SW 1271 (cell line): ENCODE measurements around the gene SAP30BP.

ENCODE experiments used
- DNase-seq, 2 experiments: peaks; one replicate each; lab custom pipeline; 2025; lab: John Stamatoyannopoulos, UW

SAP30BP gene

DNA sequence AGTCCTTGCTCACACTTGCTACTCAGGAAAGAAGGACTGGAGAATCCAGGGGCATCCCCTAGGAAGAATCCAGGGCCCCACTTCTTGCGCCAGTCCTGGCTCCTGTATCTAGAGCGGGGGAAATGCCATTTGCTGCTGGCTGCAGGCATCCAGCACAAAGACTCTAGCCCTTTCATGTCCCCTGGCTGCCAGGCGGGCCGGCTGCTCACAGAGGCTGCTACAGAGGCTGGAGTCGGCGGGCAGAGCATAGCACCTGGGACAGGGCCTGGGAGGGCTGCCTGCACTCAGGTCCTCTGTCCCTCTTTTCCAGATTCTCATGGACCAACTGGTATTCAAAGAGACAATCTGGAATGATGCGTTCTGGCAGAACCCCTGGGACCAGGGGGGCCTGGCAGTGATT is 20.1 kb upstream of the SAP30BP start:
- DNase-seq: no peak

DNA sequence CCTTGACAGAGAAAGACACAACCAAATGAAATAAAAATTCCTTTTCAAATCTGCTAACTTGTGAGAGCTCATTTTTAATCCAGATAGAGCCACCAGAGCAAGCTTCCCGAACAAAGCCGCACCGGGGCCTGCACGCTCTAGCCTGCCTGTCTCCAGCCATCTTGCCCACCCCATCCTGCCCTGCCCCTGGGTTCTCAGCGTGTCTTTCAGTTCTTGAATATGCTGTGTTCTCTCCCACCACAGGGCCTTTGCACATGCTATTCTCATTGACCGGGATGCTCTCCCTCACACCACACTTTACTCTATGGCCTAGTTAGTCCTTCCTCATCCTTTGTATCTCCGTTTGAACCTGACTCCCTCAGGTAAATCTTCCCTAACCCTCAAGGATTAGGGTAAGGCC is 19.2 kb upstream of the SAP30BP start:
- no peak for DNase-seq

DNA sequence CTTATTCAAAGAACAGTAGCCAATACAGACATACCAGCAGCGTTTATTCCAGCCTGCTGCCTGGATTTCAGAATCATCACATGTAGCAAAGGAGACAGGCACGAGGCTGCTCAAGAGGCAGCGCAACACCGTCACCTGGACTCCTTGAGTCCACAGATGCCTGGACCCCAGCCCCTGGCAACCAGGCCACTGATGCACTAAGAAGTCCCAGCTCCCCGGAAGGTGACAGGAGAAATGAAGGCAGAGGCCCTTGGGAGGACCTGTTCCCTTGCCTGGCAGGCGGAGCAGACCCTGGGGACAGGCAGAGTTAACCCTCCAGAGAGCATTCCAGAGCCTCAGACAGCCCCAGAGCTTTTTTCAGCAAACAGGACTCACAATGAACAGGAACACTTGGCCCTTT is 17.5 kb upstream of the SAP30BP start:
- no peak for DNase-seq

DNA sequence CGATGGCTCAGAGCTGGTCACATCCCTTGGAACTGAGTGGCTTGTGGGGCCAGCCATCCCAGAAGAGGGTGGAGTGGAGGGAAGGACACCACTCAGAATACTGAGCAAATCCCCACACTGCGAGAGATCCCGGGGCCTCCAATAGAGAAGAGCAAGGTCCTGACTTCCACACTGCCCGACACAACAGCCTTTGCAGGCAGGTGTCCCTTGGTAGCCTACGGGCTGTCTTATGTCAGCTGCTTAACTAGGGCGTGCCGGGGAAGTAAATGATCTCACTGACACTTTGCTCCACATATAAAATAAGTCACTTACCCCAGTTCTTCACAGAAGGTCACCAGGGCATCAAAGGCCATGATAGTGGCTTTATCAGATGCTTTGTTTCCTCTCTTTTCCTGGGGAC is 16.3 kb upstream of the SAP30BP start:
- DNase-seq: no peak

DNA sequence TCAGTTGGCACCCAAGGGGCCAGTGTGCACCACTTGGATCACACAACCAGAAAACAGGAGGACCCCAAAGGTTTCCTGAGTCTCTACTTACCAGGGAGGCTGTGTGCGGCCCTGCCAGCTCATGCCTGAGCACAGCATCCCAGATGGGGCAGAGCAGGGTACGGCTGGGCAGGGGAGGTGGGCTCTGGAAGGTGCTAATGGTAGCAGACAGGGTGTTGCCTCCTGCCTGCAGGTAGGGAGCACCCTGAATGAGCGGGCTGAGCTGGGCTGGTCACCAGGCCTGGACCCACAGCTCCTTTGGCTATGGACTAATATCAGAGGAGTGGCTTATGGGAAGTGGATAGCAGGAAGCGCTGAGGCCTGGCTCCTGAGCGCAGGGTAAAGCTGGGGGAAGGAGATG is 14.8 kb upstream of the SAP30BP start:
- DNase-seq: no peak

DNA sequence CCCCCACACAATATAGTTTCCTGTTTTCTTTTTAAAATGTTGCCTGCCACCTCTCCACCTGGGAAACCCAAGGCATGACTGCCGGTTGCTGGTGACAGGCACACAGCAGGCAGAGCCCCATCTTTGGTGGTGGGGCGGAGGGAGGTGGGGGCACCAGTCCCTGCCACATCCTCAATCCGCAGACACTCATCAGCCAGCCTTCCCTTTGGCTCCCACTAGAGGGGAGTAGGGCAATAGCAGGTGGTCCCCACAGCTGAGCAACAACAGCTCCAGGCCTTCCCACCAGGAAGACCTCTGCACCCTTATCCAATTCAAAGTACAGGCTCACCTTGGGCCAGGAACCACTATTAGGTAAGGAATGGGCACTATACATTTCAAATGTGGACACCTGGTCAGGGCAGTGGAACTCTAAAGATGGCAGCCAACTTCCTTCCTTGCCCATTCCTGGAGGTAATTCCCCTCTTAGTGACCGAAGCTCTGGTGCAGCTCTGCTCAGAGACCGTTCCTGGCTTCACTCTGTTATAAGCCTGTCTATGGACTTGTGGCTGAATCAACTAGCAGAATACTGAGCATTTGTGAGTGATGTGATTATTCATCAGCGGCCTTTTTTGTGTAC is 14.1 kb upstream of the SAP30BP start:
- DNase-seq: no peak

DNA sequence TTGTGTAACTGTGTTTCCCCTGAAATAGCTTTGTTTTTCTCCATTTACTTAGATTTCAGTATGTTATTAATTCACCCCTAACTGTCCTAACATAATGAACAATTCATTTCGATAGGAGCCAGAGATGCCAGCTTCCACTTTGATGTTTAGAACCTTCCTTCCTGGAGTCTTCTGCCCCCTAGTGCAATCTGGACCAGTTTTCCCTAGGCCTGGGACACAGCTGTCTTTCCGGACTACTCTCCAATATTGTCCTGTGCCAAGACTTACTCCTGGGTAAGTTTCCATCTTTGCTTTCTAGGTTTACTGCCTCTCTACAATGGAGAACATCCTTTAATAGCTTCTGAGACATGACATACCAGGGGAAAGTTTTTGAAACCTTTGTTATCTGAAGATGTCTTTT is 13.0 kb upstream of the SAP30BP start:
- no peak for DNase-seq

DNA sequence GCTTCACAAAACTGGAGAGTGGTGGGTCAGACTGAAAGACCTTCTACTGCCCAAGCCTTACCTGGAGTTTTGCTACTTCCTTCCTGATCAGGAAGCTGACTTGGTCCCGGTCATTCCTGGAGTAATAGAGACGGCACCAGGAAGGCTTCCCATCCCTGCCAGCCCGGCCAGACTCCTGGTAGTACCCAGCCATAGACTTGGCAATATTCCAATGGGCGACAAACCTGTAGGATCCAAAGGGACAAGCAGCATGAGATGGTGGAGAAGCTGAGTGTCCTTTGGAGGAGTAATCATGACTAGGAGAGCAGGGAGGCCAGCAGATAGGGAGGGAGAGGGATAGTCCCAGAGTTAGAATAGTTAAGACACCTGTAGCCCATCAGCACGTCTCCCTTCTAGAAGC is 8.9 kb upstream of the SAP30BP start:
- DNase-seq: no peak

DNA sequence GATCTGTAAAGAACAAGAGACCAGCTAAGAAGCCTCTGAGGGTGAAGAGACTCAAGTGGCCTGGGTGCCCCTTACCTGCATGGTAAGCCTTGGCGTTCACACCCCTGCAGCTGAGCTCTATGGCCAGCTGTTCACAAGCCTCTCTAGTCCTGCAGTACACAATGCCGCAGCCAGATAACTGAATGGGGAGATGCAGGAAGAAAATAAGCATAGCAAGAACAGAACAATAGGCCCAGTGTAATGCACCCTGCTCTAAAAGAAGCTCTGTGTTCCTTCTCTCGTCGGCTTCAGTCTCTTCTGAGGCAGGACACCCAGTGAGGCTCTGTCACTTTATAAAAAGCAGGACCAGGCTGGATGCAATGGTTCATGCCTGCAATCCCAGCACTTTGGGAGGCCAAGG is 5.6 kb upstream of the SAP30BP start:
- no peak for DNase-seq

DNA sequence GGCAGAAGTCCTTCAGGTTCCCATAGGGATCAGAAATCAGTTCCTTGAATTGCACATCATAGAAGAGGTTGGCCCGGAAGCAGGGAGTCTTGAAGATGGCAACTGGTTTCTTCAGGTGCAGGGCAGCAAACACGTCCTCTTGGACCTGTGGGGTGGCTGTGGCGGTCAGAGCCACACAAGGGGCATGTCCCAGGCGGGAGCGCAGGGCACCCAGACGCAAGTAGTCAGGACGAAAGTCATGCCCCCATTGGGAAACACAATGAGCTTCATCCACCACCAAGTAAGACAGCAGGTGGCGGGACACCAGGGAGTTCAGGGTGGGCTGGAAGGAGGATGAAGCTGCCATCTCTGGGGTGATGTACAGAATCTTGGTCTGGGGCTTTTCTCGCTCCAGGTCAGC is 4.6 kb upstream of the SAP30BP start:
- no peak for DNase-seq

DNA sequence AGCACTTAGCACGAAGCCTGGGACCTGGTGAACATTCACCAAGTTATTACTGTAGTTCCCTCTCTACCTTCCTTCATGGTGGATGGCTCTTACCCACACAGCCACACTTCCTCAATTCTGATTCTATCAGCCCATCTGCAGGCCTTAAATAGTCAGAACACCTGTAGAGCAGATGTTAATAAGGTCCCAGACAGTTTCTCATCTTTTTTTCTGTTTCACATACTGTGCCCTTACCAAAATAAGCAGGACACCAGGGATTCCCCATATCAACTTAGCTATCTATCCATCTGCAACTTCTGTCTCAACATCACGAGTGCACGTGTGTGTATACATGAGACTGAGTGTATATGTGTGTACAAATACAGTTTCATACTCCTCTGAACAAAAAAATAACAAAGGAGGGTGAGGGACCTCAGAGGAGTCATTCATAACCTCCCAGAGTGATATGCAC is 3.0 kb upstream of the SAP30BP start:
- no peak for DNase-seq

DNA sequence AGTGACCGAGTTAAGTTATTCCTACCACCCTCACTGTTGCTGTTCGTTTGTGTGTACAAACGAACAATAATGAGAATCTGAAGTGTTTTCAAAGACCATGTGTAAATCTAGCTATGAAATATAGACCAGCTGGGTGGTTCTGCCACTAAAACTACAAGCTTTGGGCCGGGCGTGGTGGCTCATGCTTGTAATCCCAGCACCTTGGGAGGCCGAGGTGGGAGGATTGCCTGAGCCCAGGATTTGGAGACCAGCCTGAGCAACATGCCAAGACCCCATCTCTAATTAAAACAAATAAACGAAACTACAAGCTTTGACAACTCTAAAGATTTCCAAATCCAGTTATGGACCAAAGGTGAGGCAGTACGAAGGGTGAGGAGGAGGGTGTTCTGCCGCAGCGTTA is 1.2 kb upstream of the SAP30BP start:
- DNase-seq: no peak

DNA sequence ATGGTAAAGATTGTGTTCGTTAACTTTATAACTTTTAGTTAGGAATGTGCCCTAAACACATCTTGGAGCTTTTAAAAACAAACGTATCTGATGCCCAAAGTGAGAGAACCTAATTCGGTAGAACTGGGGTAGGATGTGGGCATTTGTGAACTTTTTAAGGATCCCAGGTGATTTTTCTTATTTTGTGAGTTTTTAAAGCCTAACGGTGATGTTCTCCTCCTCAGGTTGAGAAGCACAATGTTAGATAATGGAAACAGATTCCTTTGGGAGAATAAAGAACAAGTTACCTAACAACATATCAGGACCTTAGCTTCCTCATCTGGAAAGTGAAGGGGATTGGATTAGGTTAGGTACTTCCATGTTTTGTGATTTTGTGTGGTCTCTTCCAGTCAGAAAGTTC is 687 bp downstream of the SAP30BP start:
- no peak for DNase-seq

DNA sequence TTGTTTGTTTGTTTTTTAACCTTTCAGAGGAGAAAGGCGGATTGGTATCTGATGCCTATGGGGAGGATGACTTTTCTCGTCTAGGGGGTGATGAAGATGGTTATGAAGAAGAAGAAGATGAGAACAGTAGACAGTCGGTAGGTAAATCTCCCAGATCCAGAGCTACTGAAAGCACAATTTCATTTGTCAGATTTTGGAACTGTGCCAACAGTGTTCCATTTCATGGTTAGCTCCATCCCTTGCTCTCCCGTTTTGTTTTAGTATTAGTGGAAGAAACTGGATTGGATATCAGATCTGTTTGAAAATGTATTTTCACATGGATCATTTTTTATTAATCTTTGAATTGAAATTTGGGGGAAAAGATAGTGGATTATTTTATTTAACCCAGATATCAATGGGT is 1.4 kb downstream of the SAP30BP start:
- no peak for DNase-seq

DNA sequence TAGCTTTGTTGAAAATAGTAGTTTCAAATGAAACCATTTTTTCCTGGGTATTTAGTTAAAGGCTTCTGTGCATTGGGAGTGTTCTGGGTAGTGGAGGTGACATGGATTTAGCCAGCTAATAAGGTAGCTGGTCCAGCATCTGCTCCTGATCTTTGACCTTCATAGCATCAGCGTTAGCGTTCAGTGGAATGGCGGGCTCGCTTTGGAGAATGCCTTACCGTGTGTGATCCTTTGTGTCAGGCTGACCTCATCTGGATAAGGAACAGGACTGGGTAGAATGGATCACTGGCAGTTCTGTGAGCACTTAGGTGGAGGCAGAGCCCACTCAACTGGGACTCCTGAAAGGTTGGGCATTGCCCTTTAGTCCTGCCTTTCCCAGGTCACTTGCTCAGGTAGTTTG is 3.7 kb downstream of the SAP30BP start:
- no peak for DNase-seq

DNA sequence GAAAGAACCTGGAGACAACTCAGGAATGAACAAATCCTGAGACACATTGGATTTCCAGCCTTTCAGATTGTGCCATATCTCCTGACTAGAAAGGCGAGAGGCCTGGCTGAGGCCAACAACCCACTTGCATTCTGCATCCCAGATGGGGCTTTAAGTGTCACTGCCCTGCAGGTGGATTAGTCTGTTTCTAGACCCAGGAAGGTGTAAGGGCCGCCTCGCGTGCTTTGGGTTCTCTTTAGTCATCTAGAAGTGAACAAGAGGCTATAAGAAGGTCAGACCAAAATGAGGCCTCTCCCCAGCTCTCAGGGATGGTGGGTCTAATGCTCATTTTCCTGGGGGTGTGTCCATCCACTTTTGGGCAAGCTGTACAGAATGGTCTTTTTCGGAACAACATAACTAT is 4.9 kb downstream of the SAP30BP start:
- DNase-seq: no peak

DNA sequence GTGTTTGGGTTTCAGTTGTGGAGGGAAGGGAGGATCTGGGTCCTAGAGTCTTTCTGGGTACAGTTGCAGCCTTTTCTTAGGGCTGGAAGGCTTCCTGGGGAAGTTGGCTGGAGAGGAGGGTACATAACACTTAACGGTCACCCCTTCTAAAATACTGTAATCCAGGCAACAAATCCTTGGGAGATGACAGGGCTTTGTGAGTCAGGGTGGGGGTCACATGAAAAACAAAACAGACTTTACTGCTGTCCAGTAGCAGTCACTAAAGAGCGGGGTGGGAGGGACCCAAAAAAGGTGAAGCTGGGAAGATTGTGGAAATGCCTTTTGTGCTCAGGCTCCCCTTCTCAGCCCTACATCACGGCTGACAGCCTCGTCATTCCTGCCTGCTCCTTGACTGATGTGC is 6.3 kb downstream of the SAP30BP start:
- no peak for DNase-seq

DNA sequence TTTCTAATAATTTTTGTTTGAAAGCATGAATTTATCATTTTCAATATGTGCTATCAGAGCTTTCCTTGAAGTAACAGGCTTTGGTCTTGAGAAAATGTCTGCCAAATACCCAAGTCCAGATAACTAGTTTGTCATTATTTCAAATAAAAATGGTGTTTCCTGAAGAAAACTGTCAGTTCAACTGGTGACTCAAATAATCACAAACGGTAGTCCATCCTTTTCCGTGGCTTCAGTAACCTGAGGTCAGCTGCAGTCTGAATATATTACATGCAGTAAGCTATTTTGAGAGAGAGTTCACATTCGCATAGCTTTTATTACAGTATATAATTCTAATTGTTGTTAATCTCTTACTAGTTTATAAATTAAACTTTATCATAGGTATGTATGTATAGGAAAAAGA is 9.3 kb downstream of the SAP30BP start:
- no peak for DNase-seq

DNA sequence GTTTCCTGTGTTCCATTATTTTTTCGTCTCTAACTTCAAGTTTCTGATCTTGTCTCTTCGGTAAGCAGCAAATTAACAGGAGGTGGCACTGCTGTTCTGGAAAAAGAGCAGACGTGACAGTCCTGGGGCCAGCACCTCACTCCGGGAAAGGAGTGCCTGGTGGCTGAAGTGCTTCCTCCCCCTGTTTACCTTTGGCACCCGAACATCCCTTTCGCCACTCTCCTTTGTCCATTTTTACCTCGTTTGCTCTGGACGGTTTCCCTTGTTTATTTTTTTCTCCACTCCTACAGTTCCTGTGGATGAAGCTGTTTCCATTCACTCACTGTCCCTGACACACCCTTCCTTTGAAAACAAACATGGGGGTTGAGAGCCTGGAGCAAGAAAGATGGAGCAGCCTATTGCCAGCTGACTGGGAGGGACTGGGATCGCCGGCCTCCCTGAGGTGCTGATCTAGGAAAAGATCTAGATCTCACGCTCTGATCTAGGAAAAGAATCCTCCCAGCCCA is 12.6 kb downstream of the SAP30BP start:
- peak in 1 of 2 experiments; percentile 55 for DNase-seq

DNA sequence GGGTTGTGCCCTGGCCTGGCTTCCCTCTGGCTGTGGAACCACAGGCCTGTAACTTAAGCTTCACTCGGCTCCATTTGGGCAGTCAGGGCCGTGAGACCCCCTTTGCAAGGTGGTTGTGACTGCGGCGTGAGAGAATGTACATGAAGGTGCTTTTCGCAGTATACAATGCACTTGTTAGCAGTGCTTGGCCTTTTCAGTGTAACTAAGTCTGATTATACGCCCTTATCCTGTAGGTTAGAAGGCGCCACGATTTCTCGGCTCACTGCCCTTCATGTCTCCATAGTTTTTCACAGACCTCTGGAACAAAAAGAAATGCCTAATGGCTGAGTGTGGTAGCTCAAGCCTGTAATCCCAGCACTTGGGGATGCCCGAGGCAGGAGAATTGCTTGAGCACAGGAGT is 13.3 kb downstream of the SAP30BP start:
- no peak for DNase-seq

DNA sequence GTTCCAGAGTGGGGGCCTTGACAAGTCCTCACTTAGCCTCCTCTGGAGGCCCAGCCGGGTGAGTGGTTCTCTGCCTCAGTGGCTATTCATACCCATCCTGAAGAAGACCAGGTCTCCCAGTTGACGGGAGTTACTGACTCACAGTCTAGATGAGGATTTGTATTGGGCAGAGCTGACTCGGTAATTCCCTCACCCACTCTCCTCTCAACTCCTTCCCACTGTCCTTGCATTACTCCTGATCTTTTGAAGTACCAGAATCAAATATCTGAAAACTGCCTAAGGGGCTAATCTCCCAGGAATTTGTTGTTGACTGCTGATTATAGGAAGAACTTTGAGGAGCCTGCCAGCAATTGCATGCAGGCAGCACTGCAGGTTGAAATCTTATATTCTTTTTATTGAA is 14.2 kb downstream of the SAP30BP start:
- no peak for DNase-seq

DNA sequence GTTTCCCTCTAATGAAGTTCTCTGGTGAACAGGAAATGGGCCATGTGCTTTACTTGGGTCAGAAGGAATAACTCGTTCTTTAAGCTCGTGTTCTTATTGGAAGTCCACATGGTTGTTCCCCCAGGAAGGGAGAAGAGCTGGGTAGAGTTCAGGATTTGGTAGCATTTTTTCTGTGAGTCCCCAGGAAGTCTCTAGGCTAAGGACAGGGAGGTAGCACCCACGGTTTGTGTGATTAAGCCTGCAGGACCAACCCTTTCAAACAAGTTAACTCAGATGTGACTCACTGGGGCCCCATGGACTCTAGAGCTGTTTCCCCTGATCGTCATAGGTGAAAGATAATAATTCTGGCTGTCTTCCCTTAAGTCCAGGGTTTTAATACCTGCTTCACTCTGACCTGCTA is 16.4 kb downstream of the SAP30BP start:
- peak in 1 of 2 experiments; percentile 57 for DNase-seq

DNA sequence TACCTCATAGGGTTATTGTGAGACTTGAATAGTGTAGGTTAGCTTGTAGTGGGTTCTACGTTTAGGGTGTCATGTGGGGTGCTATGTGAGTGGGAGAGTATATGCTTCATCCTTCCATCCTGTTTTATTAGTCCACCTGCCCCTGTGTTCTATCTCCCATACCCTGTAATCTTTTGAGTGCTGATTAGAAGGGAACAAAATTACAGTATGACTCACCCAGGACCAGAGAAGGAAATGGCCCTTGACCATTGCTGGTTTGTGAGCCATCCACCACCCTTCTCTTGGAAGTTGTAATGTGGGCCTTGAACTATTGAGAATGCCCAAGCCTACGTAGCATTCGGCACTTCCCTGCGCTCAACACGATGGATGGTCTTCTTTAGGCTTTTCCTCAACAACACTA is 17.1 kb downstream of the SAP30BP start:
- DNase-seq: no peak

DNA sequence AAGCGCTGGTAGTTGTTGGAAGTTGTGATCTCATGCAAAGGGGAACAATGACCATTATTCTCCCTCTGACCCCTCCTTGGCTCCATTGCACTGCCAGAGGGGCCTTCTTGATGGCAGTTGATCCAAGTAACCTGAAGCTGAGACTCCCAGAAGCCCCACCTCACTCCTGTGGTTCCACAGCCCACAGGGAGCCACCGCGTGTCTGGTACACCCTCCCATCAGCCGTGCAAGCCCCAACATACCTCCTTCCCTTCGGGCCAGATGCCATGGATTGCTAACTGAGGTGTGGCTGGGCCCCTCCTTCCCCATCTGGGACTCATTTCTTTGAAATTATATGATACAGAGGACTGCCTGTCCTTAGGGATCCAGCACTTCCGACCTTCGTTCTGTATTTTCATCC is 17.8 kb downstream of the SAP30BP start:
- DNase-seq: no peak

DNA sequence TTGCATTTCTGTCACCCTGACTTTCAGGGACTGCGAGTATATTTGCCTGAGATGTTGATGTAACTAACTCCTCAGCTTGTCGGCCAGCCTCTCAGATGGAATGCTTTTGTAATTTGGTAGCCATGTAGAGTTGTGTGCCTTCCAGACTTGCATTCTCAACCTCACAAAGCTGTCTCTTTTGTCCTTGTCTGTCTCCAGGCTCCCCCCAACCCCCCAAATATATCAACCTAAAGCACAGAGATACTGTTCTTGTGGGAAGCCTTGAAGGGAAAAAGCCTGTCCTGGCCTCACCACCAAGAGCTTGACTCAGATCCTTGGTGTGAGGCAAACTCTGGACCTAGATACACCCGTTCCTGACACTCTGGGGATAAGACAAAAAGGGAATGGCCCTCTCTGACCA is 18.4 kb downstream of the SAP30BP start:
- no peak for DNase-seq
